ENCODE measurements around the gene ARFGAP1.

Gene ARFGAP1

DNA sequence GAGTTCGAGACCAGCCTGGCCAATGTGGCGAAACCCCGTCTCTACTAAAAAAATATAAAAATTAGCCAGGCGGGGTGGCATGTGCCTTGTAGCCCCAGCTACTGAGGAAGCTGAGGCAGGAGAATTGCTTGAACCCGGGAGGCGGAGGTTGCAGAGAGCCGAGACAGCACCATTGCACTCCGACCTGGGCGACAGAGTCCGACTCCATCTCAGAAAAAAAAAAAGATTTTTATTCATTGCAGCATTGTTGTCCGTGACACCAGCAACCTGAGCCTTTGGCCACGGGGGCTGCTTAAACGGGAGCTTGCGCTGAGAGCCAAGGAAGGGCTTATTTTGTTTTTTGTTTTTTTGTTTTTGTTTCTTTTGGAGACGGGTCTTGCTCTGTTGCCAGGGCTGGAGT lies 7.3 kb downstream of the ARFGAP1 start:
- DNase-seq (ENCODE audit: low read depth): no peak

DNA sequence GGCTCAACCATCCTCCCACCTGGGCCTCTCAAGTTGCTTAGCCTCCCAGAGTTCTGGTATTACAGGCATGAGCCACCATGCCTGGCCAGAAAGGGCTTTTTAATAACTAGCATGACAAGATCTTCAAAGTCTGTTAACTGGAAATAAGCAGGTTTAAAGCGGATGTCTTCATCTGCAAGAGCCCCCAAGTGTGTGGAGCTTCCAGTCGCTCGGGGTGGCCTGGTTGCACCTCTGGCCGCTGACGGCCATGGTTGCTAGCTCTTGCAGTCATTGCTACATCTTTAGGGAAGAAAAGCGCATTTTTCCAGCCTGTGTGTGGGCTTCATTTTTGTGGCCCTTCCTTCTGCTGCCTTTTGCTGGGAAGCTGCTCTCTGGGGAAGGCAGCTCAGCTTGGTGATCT lies 7.8 kb downstream of the ARFGAP1 start:
- no peak for DNase-seq (ENCODE audit: low read depth)

DNA sequence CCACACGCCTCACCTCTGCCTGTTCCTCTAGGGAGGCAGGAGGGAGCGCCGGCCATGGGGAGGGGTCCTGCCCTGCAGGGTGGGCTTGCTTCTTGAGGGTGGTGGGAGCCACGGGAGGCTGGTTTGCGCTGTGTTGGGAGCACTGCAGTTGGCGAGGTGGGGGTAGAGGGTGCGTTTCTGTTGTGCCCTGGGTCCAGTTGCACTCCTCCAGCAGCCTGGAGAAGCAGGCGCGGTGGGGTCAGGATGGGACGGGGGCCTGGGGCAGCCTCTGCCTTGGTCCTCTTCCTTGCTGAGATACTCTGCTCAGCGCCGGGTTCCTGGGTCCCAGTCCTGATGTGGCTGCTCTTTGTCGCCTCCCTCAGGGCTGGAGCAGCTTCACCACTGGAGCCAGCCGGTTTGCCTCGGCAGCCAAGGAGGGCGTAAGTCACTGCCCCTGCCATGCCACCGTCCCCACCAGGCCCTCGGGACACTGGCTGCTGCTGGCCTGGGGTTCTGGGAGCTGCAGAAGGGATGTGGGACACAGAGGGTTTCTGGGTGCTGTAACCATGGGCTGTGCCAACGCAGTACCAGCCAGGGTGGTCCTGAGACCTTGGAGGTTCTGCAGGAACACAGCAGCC lies 8.4 kb downstream of the ARFGAP1 start:
- DNase-seq (ENCODE audit: low read depth): no peak

DNA sequence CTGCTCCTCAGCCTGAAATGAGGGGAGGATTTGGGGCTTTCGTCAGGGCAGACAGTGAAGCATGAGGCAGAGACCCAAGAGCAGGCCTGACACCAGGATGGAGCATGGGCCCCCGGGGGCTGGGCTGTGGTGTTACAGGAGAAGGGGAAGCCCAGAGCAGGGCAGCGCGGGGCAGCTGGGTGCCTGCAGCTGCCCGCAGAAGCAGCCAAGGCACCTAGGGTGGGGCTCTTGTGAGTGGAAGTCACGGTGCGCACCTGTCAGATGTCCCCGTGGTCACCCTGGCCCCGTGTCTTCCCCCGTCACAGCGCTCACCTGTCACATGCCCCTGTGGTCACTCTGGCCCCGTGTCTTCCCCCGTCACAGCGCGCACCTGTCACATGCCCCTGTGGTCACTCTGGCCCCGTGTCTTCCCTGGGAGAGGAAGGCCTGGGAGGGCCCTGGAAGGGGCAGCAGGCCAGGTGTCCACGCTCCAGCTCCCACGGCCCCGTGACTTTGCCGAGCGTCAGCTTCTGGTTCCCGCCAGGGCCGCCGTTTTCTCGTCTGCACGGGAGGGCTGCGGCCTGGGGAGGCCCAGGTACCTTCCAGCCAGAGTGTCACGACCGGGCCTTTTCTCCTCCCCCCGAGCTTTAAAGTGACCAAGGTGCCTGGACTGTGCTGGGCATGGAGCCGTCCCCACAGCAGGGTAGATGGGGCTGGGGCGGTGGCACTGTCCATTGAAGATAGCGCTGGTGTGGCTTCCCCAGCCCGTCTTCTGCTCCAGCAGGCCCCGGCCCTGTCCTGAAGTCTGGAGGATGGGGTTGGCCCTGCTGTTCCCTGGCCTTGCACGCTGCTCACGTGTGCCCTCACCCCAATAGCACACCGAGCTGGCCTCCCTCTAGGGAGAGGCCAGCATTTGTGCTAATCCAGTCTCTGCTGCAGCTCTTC lies 9.4 kb downstream of the ARFGAP1 start:
- no peak for DNase-seq (ENCODE audit: low read depth)

DNA sequence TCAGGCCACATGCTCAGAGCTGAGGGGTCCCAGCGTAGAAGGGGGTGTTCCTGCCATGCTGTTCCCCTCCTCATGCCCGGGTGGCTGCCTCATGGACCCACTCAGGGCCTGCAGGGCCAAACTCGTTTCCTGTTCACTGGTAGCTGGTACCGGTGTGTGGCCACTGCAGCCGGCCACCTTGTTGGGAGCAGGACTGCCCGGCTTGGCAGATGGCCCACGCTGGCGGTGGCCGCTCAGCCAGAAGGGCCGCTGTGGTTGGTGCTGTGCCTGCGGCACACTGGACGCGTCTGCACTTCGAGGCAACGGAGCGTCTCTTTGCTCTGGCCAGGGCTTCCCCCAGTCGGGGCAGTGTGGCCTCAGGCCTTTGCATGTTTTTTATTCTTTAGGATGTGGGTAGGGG lies 10.3 kb downstream of the ARFGAP1 start:
- no peak for DNase-seq (ENCODE audit: low read depth)

DNA sequence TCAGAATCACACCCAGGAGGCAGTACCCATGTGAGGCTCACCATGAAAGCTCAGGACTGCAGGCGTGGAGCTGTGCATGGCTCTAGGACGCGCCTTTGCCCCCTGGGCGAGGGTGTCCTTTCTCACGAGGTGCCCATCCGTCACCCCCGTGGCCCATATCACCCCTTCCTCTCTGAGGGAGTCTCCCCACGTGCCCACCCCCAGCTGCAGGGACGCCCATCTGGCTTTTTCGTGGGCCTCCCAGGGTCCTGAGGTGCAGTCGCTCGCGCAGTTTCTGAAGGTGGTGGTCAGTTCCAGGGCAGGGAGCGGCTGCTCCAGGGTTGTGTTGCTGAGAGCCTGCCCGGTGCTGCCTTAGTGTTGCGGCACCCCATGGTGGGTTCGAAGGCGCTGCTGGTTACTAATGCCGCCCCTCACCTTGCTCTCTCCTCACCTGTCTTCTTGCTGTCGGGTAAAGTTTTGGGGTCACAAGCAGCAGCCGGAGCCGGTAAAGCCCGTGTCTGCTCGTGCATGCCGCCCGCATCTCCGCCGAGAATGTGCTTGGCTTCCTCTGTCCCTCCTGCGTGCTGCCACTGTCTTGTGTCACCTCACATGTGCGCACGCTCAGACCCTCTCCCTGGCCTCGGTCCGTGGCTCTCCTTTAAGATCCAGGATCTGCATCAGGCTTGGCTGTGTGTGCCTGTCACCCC lies 10.9 kb downstream of the ARFGAP1 start:
- no peak for DNase-seq (ENCODE audit: low read depth)

DNA sequence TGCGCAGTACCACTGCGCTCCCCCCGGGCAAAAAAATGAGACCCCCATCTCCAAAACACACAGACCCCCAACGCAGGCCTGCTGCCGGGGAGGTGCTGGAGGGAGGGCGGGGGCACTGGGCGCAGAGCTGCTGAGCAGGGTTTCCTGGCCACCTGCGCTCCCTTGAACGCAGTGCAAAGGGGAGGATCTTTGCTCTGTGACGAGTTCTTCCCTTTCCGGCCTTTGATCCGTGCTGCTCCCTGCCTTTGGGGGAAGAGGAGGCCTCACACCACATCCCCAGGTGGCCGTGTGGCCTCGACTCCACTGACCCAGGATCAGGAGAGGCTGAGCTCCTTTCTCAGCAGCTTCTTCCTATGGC lies 11.4 kb downstream of the ARFGAP1 start:
- no peak for DNase-seq (ENCODE audit: low read depth)

DNA sequence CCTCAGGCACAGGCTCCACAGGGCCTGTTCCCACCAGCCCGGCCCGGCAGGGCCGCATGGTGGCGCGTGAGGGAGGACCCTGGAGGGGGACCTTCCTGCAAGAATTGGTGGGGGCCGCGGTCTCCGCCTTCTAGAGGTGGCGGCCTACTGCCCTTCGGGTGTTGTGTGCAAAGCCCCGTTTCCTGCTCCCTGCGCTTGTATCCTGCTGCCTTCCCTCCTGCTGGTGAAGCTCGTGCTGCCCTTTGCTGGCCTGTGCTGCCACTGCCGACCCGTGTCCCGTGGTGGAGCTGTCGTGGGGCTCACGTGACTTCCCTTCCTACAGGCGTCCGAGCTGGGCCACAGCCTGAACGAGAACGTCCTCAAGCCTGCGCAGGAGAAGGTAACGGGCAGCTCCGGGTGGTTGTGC lies 11.9 kb downstream of the ARFGAP1 start:
- DNase-seq (ENCODE audit: low read depth): no peak

DNA sequence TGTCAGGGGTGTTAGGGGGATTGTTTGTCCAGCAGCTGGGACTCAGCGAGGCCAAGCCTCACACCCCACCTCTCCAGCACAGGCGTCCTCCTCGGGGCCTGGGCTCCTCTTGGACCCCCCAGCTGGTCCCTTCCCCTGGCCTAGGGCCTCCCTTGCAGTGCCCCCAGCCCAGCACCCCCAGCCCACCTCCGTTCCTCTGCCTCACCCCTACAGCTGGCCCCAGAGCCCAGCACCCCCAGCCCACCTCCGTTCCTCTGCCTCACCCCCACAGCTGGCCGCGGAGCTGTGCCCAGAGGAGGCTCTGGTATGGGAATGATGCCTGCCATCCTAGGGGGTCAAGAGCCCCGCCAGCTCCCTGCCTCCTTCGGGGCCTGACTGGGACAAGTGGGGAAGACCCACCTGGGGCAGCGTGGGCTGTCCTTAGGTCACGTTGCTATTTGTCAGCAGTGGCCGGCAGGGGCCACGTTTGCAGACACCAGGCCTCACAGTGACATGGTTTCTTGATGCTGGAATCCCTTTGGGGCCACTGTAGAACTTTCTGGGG lies 12.4 kb downstream of the ARFGAP1 start:
- no peak for DNase-seq (ENCODE audit: low read depth)

DNA sequence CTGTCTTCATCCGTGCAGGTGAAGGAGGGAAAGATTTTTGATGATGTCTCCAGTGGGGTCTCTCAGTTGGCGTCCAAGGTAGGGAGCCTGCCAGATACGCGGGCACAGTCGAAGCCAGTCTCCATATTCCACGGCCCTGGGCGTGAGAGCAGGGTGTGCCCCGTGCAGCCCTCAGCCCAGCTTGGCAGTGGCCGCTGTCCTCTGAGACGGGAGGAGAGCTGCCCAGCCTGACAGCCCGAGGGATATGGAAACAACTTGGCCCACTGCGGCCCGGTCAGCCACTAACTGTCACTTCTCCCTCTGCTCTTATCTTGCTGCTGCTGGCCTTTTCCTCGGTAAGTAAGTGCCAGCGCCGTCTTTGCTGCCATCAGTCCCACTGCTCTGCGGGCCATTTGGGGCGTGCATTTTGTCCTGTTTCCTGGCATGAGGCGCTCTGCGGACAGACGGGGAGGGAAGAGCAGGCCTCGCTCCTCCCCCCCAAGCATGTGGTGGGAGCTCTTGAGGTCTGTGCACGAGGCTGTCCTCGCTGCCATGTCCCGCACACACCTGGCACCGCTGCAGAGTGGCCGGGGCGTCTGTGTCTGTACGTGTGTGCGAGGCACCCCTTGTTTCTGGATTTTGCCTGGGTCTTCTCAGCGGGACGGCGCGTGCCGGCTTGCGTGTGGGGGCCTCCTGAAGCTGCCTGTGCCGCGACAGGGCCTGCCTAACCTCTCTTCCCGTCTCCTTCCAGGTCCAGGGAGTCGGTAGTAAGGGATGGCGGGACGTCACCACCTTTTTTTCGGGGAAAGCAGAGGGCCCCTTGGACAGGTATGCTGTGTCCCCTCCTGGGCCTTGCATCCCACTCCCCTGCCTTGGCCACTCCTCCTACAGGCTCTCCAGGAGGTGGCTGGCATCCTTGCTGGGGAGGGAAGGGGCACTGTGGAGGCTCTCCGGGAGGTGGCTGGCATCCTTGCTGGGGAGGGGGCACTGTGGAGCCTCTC lies 13.3 kb downstream of the ARFGAP1 start:
- DNase-seq (ENCODE audit: low read depth): no peak

DNA sequence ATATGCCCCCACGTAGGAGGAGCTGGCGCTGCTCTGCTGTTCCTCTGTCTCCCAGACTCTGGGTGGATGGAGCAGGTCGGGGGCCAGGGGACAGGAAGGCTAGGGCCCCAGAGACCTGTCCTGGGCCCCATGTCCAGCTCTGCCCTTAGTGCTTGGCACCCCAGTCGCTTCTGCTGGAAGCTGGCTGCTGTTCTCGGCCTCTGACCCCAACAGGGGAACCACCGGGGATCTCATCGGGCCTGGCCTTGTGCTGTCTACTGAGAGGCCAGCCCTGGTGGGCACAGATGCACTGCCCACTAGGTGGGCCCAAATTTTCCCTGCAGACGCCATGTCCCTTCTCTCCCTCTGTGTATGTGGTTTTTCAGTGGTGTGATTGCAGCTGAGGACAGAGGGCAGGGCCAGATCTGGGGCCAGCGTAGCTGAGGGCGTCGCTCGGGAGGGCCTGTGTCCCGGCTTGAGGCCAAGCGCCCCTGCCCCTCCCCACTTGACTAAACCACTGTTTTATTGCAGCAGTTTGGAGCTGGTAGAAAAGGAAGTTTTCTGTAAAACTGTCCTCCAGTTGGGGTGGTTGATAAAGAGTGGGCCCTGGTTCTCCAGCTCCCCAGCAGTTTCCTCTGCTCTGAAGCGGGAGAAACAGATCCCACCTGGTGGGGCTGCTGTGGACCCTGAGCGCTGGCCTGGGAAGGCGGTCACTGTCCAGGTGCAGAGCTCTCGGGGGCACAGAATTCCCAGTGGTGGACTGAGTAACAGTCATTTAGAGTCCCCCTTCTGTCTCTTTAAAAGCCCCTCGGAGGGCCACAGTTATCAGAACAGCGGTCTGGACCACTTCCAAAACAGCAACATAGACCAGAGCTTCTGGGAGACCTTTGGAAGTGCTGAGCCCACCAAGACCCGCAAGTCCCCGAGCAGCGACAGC lies 14.4 kb downstream of the ARFGAP1 start:
- no peak for DNase-seq (ENCODE audit: low read depth)

DNA sequence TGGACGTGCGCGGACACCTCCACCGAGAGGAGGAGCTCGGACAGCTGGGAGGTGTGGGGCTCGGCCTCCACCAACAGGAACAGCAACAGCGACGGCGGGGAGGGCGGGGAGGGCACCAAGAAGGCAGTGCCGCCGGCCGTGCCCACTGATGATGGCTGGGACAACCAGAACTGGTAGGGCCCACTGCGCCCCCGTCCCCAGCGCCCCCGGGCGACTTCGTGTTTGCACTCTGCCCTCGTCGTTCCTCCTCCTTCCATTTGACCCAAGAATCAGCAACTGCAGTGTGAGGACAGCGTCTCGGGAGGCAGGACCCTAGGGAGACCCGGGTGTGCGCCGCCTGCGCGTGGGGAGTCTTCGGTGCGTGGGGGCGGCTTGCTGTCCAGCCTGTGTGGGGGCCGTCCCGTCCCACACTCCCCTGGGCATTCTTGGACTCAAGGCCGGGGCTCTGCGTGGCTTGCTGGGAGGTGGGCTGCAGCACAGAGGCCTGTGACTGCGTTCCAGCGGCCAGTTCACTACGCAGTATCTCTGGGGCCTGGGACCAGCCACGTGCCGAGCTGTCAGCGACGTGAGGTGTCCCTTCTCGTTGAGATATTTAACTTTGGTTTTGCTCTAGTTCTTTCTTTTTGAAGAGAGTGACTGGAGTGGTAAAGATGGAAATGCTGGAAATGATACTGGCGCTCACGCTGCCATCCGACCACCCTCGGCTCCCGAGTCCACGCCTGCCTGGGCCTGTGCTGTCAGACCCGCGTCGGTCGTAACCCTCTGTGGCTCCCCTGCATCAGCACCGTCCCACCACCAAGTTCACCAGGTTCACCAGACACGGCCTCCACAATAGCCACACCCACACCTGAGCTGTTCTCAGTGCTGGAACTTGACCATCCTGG lies 15.3 kb downstream of the ARFGAP1 start:
- no peak for DNase-seq (ENCODE audit: low read depth)

DNA sequence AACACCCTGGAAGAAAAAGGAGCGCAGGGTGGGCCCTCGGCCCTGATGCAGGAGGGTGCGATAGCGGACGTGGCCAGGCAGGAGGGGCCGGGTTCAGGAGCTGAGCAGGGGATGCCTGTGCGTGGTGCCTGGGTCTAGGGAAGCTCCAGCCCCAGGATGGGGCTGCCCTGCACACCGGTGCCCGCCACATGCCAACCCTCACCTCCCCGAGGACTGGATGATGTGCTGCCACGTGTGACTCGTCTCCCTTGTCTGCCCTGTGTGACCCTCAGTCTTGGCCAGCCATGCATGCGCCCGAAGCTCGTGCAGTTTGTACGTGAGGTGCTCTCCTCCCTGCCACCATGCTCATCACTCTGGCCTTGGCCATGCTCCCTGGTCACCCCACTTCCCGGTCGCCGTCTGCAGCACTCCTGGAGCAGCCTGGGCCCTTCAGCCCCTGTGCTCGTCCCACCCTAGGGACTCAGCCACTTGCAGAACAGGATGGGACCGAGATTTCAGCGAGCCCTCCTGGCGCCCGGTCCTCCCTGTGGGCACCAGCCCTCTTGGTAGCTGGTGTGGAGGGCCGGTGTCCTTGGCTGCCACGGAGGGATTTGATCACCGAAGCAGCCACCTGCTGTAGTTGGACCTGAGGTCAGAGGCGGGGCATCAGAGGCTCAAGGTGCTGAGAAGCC lies 16.1 kb downstream of the ARFGAP1 start:
- DNase-seq (ENCODE audit: low read depth): no peak

DNA sequence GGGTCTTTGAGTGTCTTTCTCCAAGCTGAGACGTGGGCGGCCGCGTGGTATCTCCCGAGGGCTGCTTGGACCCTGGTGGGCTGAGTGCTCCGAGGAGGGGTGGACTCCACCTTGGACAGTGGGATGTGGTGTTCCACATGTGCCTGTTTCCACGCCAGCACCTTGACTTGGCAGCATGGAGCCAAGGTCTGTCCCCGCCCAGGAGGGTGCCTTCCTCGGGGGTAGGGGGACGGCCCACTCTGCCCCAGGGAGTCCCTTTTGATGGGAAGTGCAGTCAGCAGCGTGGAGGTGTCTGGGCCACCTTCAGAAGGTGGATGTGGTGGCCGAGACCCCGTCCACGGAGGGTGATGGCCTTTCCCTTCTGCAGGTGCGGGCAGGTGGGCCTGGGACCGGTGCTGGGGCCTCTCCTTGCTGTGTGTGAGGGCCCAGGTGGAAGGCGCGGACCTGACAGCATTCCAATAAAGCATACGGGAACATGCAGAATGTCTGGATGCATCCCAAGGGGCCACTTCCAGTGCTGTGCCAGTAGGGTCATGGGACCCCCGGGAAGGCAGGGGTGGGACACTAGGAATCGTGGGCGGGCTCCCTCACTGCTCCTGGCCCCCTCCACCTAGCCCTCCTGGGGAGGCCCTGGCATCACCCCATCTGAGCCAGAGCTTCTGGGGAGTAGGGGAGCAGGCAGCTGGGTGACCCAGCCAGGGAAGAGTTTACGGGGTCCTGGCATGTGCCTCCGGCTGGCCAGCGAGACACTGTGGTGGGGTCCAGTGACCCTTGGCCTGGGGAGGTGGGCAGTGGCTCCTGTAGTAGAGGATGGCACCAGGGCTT lies 16.9 kb downstream of the ARFGAP1 start:
- DNase-seq (ENCODE audit: low read depth): no peak

DNA sequence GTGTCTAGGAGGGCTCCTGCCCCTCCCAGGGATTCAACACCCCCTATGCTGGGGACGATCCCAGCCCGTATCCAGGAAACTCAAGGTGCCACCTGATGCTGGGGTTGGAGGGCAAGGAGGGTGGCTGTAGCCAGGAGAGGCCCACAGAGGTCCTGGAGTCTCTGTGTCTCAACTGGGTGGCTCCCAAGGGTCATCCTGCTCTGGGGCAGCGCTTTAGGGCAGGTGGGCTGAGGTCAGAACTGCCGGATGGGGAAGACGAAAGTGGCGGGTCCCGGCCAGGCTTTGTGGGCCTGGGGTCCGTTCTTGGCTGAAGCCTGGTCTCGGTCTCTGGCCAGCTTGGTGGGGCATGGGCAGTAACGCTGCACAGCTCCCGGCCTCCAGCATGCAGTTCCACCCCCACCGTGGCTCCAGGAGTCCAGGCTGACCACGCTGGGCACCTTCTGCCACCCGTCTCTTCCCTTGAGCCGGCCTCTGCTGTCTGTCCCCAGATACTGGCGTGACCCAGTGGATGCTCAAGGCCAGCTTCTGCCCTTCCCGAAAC lies 17.6 kb downstream of the ARFGAP1 start:
- DNase-seq (ENCODE audit: low read depth): no peak

DNA sequence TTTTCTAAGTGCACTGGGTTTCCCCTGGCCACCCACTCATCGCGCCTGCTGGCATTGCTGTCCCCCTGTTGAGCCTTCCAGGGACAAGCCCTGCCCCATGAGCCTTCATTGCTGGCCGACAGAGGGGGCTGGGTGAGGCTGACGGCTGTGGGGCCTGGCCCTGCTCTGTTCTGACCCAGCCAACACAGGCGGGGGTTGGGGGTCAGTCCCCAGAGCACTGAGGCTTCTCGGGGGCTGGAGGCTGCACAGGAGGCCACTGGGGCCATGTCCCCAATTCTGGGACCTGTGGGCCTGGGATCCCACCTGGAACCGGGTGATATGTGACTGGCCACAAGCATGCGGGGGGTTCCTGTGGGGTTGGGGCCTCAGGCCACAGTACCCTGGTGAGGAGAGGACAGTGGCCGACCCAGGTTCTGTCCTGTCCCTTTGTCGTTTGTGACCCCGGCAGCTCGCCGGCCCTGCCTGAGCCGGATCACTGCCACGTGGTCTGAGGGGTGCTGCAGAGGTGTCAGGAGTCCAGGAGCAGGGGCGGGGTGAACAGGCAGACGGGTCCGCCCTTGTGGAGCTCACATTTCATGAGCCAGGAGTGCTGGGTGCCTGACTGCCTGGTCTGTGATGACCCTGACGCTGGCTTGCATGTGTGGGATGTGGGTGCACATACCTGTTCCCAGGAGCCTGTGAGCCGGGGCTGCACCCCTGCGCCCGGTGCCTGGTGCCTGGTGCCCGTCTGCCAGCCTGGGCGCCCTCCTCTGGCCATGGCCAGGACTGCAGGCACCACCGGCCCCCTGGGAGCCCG lies 18.3 kb downstream of the ARFGAP1 start:
- no peak for DNase-seq (ENCODE audit: low read depth)

DNA sequence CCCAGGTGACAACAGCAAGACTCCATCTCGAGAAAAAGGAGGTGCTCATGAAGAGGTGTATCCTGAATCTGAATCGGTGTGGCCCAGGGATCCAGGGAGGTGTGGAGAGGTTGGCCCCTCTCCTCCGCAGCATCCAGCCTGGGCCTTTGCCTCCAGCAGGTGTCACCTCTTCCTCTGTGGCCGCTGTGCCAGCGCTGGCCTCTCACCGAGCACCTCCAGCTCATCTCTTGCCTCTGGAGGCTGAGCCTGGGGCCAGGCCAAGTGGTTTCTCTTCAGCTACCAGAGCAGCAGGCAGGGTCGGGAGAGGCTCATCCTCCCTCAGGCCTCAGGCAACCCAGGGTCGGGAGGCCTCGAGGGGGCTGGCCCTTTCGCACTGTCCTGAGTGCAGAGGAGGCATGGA lies 19.2 kb downstream of the ARFGAP1 start:
- no peak for DNase-seq (ENCODE audit: low read depth)

Measured in non-pigmented ciliary epithelial cell (primary cell).